OCI-LY3 (cell line): Measurements from ENCODE around the gene GPX2.

Source experiments
- CTCF ChIP-seq: fragments of 200-600, 300-600 bp; sonication (generic); IDR thresholded peaks from 2 replicates; pipeline ENCODE4 v1.5.1; 2014; ENCODE audit warnings: antibody characterized with exemption, low read length, low read depth
- EZH2phosphoT487 ChIP-seq: fragments of 200-600 bp; shearing (Covaris generic); IDR thresholded peaks from 2 replicates; pipeline ENCODE4 v1.6.1; 2018; ENCODE audit warnings: antibody characterized with exemption, mixed run types, low read depth

- TF ChIP-seq CTCF (no peak), EZH2phosphoT487 (no peak)
Measured at GRCh38 chr14:64938972-64939816, 3.4 kb downstream of the GPX2 start.
